PC-9 (cell line): ENCODE data around the gene TXLNB.
A peak's percentile ranks its signal among the peaks of the same experiment; 100 is the strongest.

Experiments used
- CTCF ChIP-seq: fragments of 200-600 bp; sonication (generic); conservative IDR thresholded peaks from 2 replicates; pipeline ENCODE4 v1.6.1; 2017; ENCODE audit warnings: mixed run types, antibody characterized with exemption, mild to moderate bottlenecking, moderate library complexity
- EZH2 ChIP-seq: fragments of 200-600 bp; sonication (generic); IDR thresholded peaks from 2 replicates; pipeline ENCODE4 v1.8.0; 2017; ENCODE audit warnings: antibody characterized with exemption, low read depth

DNA sequence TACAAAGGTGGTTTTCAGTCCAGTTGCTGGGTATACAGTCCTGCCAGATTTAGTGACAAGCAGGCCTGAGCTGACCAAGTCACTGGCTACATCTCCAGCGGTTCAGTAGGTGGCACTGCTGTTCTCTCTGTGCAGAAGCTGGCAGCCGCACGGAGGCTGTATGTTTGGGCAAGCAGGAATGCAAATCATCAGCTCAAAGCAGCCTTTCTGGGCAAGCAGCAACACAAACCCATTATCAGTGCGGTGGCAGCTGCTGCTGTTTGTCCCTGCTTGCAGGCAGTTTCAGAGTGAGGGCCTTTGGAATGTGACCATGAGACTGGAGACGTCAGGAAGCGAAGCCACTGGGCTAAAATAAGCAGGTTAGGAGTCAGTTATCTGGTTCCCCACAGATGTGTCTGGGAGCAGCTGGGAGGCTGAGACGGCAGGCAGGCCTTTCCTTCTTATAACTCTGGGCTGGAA lies 72.5 kb downstream of the TXLNB start:
- TF ChIP-seq CTCF (peak; percentile 86), EZH2 (no peak)
